Lower lobe of right lung (tissue), 2 donors: Measurements from ENCODE around the gene GNAQ. TPM values are rescaled to one million over a fixed set of nuclear protein-coding genes. Genes with fewer than 3 reads are reported as not detected.

Experiments
- ATAC-seq, 2 donors: fragments of 200-7000 bp; cut with Tn5 transposase; one replicate each; pipeline ENCODE4 v1.9.1; 2020 to 2022; ENCODE audit warnings: mild to moderate bottlenecking in 2 of 2, moderate library complexity in 2 of 2
- DNase-seq: peaks from one replicate; pipeline ENCODE4 v3.0.0-alpha.2; 2020
- H3K27ac ChIP-seq: fragments of 200-600 bp; one replicate; pipeline ENCODE4 v1.8.0; 2022
- H3K27me3 ChIP-seq: fragments of 200-600 bp; one replicate; pipeline ENCODE4 v1.8.0; 2022; ENCODE audit warnings: low read depth
- H3K36me3 ChIP-seq: fragments of 200-600 bp; one replicate; pipeline ENCODE4 v1.8.0; 2022; ENCODE audit warnings: mild to moderate bottlenecking
- H3K4me1 ChIP-seq: fragments of 200-600 bp; one replicate; pipeline ENCODE4 v1.8.0; 2022
- H3K4me3 ChIP-seq: fragments of 200-600 bp; one replicate; pipeline ENCODE4 v1.8.0; 2022; ENCODE audit warnings: mild to moderate bottlenecking
- H3K9me3 ChIP-seq: fragments of 200-600 bp; one replicate; pipeline ENCODE4 v1.8.0; 2022
- CTCF ChIP-seq: fragments of 200-600 bp; IDR thresholded peaks from one replicate; pipeline ENCODE4 v1.8.0; 2022; ENCODE audit warnings: antibody characterized with exemption, mild to moderate bottlenecking
- intact Hi-C: fragments of 100-400 bp; cut with DNase I; formaldehyde crosslinking; loops from one replicate; pipeline ENCODE4 v1.11.0; 2022
- total RNA-seq: library from RNA; stranded (reverse); fragmentation: NEBNext Ultra II Directional; extraction: Animal tissue kit (Norgen Biotek cat#: 25700); gene quantifications from one replicate; pipeline ENCODE4 v1.2.1, GENCODE V29; 2021
- donor health status: DM: no; HTN: yes; CAD: no; lungs with severe emphysema.

The GNAQ gene
- total RNA-seq, 1 donor from 2014 or later, result 130 TPM

DNA sequence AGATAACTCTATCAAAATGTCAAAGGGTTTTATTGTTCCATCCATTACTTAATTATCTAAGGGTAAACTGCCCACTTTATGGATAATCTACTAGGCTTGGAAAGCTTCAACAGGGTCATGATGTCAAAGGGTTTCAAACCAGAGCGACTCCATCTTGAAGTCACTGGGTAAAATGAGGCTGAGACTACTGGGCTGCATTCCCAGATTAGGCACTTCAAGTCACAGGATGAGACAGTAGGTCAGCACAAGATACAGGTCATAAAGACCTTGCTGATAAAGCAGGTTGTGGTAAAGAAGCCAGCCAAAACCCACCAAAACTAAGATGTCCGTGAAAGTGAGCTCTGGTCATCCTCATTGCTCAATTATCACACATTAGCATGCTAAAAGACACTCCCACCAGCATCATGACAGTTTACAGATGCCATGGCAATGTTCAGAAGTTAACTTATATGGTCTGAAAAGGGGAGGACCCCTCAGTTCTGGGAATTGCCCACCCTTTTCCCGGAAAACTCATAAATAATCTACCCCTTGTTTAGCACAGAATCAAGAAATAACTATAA, 138.6 kb downstream of the GNAQ start:
- no peak for TF ChIP-seq CTCF
- Histone ChIP-seq H3K4me3 (no peak overlapping the region), H3K27me3 (no peaks in the 10 kb centered on the region), H3K27ac (no peak overlapping the region), H3K4me1 (peaks cover 14% of the 10 kb centered on the region), H3K9me3 (no peaks in the 10 kb centered on the region), H3K36me3 (no peaks in the 10 kb centered on the region)
- intact Hi-C loops, result no loop called here
- ATAC-seq (no peak), DNase-seq (no peak)

- no peak for TF ChIP-seq CTCF
- H3K4me1 ChIP-seq, result peaks cover 14% of the 10 kb centered on the region
- no peaks in the 10 kb centered on the region for H3K36me3 ChIP-seq
- no peaks in the 10 kb centered on the region for H3K9me3 ChIP-seq
- no peak overlapping the region for H3K27ac ChIP-seq
- no peaks in the 10 kb centered on the region for H3K27me3 ChIP-seq
- no peak overlapping the region for H3K4me3 ChIP-seq
- peak in 1 of 2 donors; percentile 21 for ATAC-seq
- no peak for DNase-seq
- intact Hi-C loops, result no loop called here
Measured at GRCh38 chr9:77892171-77892570, 139.4 kb downstream of the GNAQ start.

DNA sequence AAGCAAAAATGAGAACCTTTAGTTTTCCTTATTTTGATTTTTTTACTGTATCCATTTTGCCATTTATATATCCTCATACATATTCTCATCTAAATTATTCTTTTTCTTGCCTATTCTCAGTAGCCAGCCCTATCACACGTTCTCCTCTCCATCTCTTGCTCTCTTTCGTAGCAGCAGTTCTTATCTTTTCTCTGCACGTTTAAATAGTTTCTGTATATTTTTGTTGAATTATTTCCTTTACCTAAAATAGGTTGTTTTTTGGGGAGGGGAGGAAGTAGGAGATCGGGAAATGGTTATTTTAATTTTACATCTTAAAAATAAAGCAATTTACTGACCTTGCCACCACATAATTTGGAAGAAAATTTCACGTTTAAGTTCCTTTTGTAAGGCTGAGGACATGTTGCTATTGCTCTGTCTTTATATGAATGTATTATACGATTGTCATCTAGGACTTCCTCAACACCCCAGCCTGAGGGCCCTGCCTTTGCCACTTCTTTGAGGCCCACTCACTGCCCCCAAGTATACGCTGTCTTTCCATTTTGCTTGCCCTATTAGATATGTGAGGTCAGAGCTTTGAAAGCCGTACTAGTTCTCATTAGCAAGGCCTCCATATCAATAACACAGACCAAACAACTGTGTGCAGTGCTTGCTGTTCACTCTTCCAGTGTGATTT, 140.3 kb downstream of the GNAQ start:
- Histone ChIP-seq H3K27me3 (no peaks in the 10 kb centered on the region), H3K4me1 (peaks cover 5% of the 10 kb centered on the region), H3K9me3 (no peaks in the 10 kb centered on the region), H3K4me3 (no peak overlapping the region), H3K27ac (no peak overlapping the region), H3K36me3 (no peaks in the 10 kb centered on the region)
- intact Hi-C loops, result no loop called here
- no peak for DNase-seq
- no peak for TF ChIP-seq CTCF
- no peak for ATAC-seq

DNA sequence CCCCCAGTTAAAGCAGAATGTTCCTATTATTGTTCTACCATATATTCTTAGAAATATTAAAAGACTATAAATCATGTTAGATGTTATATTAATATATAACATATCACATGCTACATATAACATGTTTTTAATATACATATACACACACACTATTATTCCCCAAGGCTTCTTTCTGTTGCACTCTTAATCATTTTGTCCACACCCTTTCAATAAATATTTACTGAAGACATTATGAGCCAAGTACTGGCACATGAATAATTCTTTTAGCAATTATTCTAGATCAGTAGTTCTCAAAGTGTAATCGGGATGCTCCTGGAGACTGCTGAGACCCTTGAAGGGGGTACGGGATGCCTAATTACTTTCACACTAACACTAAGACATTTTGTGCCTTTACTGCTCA, 143.9 kb downstream of the GNAQ start:
- H3K4me1 ChIP-seq, result peaks cover 27% of the 10 kb centered on the region
- no peaks in the 10 kb centered on the region for H3K27me3 ChIP-seq
- intact Hi-C loops, result no loop called here
- H3K9me3 ChIP-seq, result no peaks in the 10 kb centered on the region
- H3K36me3 ChIP-seq, result no peaks in the 10 kb centered on the region
- TF ChIP-seq CTCF, result no peak
- no peak overlapping the region for H3K4me3 ChIP-seq
- no peak overlapping the region for H3K27ac ChIP-seq
- DNase-seq (no peak), ATAC-seq (no peak)

GRCh38 chr9:77885104-77885672, 146.4 kb downstream of the GNAQ start:
- no peak for DNase-seq
- H3K27ac ChIP-seq, result no peak overlapping the region
- ATAC-seq, result no peak
- intact Hi-C loops, result no loop called here
- H3K4me3 ChIP-seq, result no peak overlapping the region
- H3K27me3 ChIP-seq, result no peaks in the 10 kb centered on the region
- TF ChIP-seq CTCF, result no peak
- peaks cover 30% of the 10 kb centered on the region for H3K4me1 ChIP-seq
- H3K9me3 ChIP-seq, result no peaks in the 10 kb centered on the region
- no peaks in the 10 kb centered on the region for H3K36me3 ChIP-seq
